ENCODE measurements around the gene PTPRH. TPM values are rescaled to one million over a fixed set of nuclear protein-coding genes. Genes with fewer than 3 reads are reported as not detected.

Gene PTPRH
- total RNA-seq, 4 donors from 2014 or later: 0.22 to 1.3 (median 0.52) TPM

DNA sequence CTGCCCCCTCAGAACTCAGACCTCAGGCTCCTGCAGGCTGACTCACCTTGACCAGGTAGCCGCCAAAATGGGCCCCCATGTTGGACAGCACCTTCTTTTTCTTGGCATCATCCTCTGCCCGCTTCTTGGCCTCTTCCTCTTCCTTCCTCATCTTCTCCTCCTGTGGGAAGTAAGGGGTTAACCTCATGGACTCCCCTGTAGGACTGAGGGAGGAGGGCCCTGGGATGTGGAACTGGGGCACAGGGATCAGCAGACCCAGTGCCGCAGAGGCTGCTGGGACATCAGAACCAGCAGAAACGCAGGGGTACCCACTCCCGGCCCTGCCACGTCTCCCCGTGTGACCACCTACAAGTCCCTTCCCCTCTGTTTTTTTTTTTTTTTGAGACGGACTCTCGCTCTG, 71.4 kb downstream of the PTPRH start:
- TF ChIP-seq POLR2A (IDR thresholded peaks at IDR 0.05): no peak
- TF ChIP-seq, protein P1, sequence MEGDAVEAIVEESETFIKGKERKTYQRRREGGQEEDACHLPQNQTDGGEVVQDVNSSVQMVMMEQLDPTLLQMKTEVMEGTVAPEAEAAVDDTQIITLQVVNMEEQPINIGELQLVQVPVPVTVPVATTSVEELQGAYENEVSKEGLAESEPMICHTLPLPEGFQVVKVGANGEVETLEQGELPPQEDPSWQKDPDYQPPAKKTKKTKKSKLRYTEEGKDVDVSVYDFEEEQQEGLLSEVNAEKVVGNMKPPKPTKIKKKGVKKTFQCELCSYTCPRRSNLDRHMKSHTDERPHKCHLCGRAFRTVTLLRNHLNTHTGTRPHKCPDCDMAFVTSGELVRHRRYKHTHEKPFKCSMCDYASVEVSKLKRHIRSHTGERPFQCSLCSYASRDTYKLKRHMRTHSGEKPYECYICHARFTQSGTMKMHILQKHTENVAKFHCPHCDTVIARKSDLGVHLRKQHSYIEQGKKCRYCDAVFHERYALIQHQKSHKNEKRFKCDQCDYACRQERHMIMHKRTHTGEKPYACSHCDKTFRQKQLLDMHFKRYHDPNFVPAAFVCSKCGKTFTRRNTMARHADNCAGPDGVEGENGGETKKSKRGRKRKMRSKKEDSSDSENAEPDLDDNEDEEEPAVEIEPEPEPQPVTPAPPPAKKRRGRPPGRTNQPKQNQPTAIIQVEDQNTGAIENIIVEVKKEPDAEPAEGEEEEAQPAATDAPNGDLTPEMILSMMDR (IDR thresholded peaks at IDR 0.05): no peak
- no peak for DNase-seq (ENCODE audit: low spot score in 2 of 2)
- no peak overlapping the region for H3K4me3 ChIP-seq (ENCODE audit: low read depth, poor library complexity, severe bottlenecking)
- intact Hi-C loops (cut with DNase I; ENCODE audit: low total_unique reads): no loop called here
- WGBS, 2 donors: 59 to 75% methylated on average over 9 of the region's 9 CpGs

DNA sequence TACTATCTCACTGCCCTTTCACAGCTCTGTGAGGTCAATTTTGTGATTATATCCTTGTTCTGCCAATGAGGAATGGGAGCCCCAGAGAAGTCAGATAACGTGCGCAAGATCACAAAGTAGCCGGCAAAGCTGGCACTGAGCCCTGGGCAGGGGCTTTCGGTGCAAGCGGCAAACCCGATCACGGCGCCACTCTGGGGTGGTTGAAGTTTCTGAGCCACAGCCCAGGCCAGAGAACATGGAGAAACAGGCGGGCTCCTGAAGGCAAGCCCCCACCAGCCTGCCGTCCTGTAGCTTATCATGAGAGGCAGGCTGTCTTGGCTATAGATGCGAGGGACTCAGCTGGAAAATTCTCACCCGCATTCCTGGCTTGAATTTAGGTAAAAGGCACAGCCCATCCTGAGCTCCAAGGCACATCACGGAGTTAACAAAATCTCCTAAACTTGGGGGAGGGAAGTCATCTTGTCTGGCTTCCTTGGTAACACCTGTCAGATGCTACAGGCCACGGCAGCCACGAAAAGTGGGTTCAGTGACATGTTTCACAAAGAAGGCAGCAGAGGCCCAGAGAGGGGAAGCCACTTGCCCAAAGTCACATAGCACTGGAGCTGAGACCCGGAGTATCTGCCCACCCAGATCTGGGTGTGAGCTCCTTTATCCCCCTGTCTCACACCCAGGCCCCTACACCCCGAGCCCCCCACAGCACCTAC, 72.8 kb downstream of the PTPRH start:
- TF ChIP-seq POLR2A (IDR thresholded peaks at IDR 0.05): no peak
- 75 to 84% methylated on average over 17 of the region's 17 CpGs for WGBS, 2 donors
- DNase-seq (ENCODE audit: low spot score in 2 of 2): no peak
- H3K4me3 ChIP-seq (ENCODE audit: low read depth, poor library complexity, severe bottlenecking): no peak overlapping the region
- intact Hi-C loops (cut with DNase I; ENCODE audit: low total_unique reads): no loop called here

DNA sequence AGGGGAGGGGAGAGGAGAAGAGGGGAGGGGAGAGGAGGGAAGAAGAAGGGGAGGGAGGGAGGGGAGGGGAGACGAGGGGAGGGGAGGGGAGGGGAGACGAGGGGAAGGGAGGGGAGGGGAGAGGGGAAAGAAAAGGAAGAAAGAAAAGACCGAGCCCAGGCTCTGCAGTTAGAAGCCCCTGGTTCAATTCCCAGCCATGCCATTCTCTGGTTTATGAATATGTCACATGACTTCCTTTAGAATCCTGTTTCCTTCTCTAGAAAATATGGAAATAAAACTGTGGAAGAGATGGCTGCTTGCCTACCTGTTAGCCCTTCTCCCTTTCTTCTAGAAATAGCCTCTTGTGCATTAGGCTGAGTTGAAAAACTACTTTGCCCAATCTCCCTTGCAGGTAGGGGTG, 74.6 kb downstream of the PTPRH start:
- WGBS, 2 donors: 27 to 63% methylated on average over 1 to 3 of the region's 3 CpGs
- no peak for TF ChIP-seq POLR2A (IDR thresholded peaks at IDR 0.05)
- TF ChIP-seq, protein P1 (IDR thresholded peaks at IDR 0.05): no peak
- no peak for DNase-seq (ENCODE audit: low spot score in 2 of 2)
- intact Hi-C loops (cut with DNase I; ENCODE audit: low total_unique reads): no loop called here
- H3K4me3 ChIP-seq (ENCODE audit: low read depth, poor library complexity, severe bottlenecking): no peak overlapping the region

DNA sequence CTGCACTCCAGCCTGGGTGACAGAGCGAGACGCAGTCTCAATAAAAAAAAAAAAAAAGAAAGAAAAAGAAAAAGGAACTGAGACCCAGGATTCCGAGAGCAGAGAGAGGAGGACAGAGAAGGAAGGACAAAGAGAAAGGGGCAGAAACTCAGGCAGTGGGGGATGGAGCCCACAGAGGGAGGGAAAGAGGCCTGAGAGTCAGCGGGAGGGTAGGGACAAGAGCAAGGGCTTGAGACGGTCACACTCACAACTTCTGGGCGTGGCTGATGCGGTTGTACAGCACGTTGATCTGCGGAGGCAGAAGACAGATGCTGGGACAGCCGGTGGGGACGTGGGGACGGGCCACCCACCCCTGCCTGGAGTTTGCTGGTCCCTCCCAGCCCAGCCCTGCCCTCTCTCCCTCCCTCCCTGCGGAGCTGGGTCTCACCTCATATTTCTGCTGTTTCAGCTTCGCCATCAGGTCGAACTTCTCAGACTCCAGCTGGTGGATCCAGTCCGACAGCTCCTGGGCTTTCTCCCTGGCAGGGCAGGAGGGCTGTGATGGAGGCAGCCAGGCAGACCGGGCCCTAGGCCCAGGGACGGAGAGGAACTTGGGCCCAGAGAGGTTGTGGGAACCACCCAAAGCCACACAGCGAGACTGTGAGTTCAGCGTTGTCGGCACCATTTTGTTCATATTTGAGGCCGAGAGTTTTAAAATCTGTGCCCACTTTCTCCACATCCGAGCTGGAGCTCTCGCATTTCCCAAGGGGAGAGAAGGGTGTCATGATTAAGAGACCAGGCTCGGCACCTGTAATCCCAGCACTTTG, 75.5 kb downstream of the PTPRH start:
- no peak for TF ChIP-seq POLR2A (IDR thresholded peaks at IDR 0.05)
- TF ChIP-seq, protein P1 (IDR thresholded peaks at IDR 0.05): no peak
- no peak overlapping the region for H3K4me3 ChIP-seq (ENCODE audit: low read depth, poor library complexity, severe bottlenecking)
- DNase-seq (ENCODE audit: low spot score in 2 of 2): no peak
- intact Hi-C loops (cut with DNase I; ENCODE audit: low total_unique reads): no loop called here
- WGBS, 2 donors: 68 to 73% methylated on average over 25 of the region's 25 CpGs

DNA sequence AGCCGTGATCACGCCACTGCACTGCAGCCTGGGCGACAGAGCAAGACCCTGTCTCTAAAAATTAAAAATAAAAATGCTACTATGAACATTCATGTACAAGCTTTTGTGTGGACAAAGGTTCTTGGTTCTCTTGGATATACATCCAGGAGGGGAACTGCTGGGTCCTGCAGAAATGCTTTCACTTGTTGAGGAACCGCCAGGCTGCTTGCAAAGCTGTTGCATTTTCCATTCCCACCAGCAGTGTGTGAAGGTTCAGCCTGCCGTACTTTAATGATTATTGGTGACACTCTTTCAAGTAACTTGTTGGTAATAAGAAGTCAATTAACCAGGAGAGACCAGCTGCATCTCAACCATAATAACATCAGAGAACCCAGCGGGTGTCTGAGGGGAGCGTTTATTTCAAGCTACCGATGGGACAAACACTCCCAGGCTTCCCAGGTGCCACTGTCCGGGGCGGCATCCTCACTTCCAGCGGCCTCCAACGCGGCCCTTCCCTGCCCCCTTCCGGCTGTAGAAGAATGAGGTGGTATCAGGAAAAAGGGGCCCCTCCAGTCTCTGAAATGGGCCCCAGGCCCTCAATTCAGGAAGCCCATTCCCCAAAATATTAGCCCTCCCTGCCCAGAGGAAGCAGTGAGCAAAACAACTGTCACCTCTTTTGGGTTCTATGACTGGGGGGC, 76.7 kb downstream of the PTPRH start:
- no peak for DNase-seq (ENCODE audit: low spot score in 2 of 2)
- H3K4me3 ChIP-seq (ENCODE audit: low read depth, poor library complexity, severe bottlenecking): no peak overlapping the region
- intact Hi-C loops (cut with DNase I; ENCODE audit: low total_unique reads): no loop called here
- TF ChIP-seq POLR2A (IDR thresholded peaks at IDR 0.05): no peak
- TF ChIP-seq, protein P1 (IDR thresholded peaks at IDR 0.05): no peak
- 51 to 63% methylated on average over 14 of the region's 14 CpGs for WGBS, 2 donors

DNA sequence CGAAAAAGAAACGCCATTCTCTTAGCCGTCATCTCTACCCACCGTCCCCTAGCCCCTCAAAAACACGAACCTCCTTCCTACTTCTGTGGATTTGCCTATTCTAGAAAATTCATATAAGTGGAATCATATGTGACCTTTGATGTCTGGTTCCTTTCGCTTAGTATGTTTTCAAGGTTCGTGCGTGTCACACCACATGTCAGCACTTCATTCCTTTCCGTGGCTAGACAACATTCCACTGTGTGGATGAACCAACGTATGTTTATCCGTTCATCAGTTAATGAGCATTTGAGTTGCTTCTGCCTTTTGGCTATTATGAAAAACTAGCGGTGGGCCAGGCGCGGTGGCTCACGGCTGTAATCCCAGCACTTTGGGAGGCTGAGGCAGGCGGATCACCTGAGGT, 77.9 kb downstream of the PTPRH start:
- no peak overlapping the region for H3K4me3 ChIP-seq (ENCODE audit: low read depth, poor library complexity, severe bottlenecking)
- intact Hi-C loops (cut with DNase I; ENCODE audit: low total_unique reads): no loop called here
- WGBS, 2 donors: 63 to 68% methylated on average over 16 of the region's 16 CpGs
- no peak for DNase-seq (ENCODE audit: low spot score in 2 of 2)
- no peak for TF ChIP-seq POLR2A (IDR thresholded peaks at IDR 0.05)
- TF ChIP-seq, protein P1 (IDR thresholded peaks at IDR 0.05): no peak

Measured in lower leg skin (tissue), 4 donors.